ENCODE measurements around the gene CIDEB. TPM values are rescaled to one million over a fixed set of nuclear protein-coding genes. Genes with fewer than 3 reads are reported as not detected.
A peak's percentile ranks its signal among the peaks of the same experiment; 100 is the strongest.

The CIDEB gene
- total and polyA plus RNA-seq, 2 of the 13 experiments (the other 11 are each of a cell fraction or from before 2014, with no cell fraction given), result 35.8 to 110 TPM

- TF ChIP-seq MED1 (CRISPR knock-in tag; IDR thresholded peaks at IDR 0.05), result 0 out of 2 replicates have a peak, but pooled peaks have one; percentile 13
- TF ChIP-seq, protein P1, sequence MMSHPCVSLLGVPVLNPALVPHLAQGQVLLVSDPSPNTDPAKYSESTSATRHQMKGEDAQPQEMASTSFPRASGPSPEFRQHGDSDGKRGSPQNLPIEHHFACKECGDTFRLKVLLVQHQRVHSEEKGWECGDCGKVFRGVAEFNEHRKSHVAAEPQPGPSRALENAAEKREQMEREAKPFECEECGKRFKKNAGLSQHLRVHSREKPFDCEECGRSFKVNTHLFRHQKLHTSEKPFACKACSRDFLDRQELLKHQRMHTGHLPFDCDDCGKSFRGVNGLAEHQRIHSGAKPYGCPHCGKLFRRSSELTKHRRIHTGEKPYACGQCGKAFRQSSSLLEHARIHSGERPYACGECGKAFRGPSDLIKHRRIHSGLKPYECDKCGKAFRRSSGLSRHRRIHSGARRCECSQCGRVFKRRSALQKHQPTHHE (CRISPR knock-in tag; IDR thresholded peaks at IDR 0.05; ENCODE audit: borderline replicate concordance), result no peak
- 0 out of 2 replicates have a peak, but pooled peaks have one; percentile 24 for TF ChIP-seq YEATS2 (CRISPR knock-in tag; IDR thresholded peaks at IDR 0.05; ENCODE audit: borderline replicate concordance)
- no peak for TF ChIP-seq NR2C2 (CRISPR knock-in tag; IDR thresholded peaks at IDR 0.05; ENCODE audit: borderline replicate concordance)
- no peak for TF ChIP-seq YEATS4 (CRISPR knock-in tag; IDR thresholded peaks at IDR 0.05; ENCODE audit: borderline replicate concordance)
- no peak for TF ChIP-seq NR2F1 (CRISPR knock-in tag; IDR thresholded peaks at IDR 0.05)
- no peak for TF ChIP-seq ZFAT (CRISPR knock-in tag; conservative IDR thresholded peaks at IDR 0.05)
- no peak for TF ChIP-seq RORA (CRISPR knock-in tag; IDR thresholded peaks at IDR 0.05)
- TF ChIP-seq BRD4 (CRISPR knock-in tag; IDR thresholded peaks at IDR 0.05), result no peak
- peak; percentile 44; the same call in 1 of the 2 replicates for TF ChIP-seq RCOR2 (CRISPR knock-in tag; IDR thresholded peaks at IDR 0.05)
- peak; percentile 63 for TF ChIP-seq HMGXB3 (CRISPR knock-in tag; IDR thresholded peaks at IDR 0.05; ENCODE audit: borderline replicate concordance)
- TF ChIP-seq THYN1 (CRISPR knock-in tag; IDR thresholded peaks at IDR 0.05; ENCODE audit: borderline replicate concordance, low read depth), result no peak
- TF ChIP-seq, protein P2, sequence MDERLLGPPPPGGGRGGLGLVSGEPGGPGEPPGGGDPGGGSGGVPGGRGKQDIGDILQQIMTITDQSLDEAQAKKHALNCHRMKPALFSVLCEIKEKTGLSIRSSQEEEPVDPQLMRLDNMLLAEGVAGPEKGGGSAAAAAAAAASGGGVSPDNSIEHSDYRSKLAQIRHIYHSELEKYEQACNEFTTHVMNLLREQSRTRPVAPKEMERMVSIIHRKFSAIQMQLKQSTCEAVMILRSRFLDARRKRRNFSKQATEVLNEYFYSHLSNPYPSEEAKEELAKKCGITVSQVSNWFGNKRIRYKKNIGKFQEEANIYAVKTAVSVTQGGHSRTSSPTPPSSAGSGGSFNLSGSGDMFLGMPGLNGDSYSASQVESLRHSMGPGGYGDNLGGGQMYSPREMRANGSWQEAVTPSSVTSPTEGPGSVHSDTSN (CRISPR knock-in tag; IDR thresholded peaks at IDR 0.05), result no peak
- TF ChIP-seq MAFG (CRISPR knock-in tag; IDR thresholded peaks at IDR 0.05), result no peak
- TF ChIP-seq, protein P3, sequence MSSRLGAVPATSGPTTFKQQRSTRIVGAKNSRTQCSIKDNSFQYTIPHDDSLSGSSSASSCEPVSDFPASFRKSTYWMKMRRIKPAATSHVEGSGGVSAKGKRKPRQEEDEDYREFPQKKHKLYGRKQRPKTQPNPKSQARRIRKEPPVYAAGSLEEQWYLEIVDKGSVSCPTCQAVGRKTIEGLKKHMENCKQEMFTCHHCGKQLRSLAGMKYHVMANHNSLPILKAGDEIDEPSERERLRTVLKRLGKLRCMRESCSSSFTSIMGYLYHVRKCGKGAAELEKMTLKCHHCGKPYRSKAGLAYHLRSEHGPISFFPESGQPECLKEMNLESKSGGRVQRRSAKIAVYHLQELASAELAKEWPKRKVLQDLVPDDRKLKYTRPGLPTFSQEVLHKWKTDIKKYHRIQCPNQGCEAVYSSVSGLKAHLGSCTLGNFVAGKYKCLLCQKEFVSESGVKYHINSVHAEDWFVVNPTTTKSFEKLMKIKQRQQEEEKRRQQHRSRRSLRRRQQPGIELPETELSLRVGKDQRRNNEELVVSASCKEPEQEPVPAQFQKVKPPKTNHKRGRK (CRISPR knock-in tag; IDR thresholded peaks at IDR 0.05), result no peak
- no peak for TF ChIP-seq NR3C1 (CRISPR knock-in tag; IDR thresholded peaks at IDR 0.05)
- TF ChIP-seq ZNF33B (CRISPR knock-in tag; IDR thresholded peaks at IDR 0.05), result 0 out of 2 replicates have a peak, but pooled peaks have one; percentile 49
- TF ChIP-seq SKI (IDR thresholded peaks at IDR 0.05; ENCODE audit: partially characterized antibody), result peak; percentile 81
- no peak for TF ChIP-seq ETV6 (CRISPR knock-in tag; conservative IDR thresholded peaks at IDR 0.05)
These were observed 36.3 kb upstream of the CIDEB start (continued) for GRCh38 chr14:24343795-24344660.

All from HepG2 (cell line).